GM08714 (cell line): ENCODE measurements around the gene SDCCAG8.

Experiments
- H3K4me3 ChIP-seq: fragments of 200-500 bp; sonication (Bioruptor generic); 2 replicates; pipeline ENCODE4 v1.5.1; 2014; ENCODE audit warnings: mild to moderate bottlenecking, low read length, inconsistent platforms
- ZNF274 ChIP-seq: IDR thresholded peaks from 2 replicates; pipeline ENCODE4 v1.6.1; 2012; ENCODE audit warnings: mild to moderate bottlenecking, low read depth, low read length

Gene SDCCAG8

DNA sequence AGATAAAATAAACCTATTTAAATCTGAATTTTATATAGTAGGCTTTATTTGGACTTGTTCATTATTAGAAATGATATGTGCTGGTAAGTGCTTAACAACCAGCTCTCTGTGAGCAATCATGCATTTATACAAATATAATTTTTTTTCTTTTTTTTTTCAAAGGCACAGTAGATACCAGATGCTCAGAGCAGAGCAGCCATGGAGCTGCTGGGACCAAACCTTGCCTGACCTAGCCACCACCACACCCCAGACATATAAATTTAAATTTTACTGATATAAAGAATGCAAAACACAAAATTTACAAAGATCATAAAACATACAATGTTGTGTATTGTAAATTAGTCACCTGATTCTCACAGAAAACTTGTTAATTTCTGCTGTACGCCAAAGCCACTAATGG, 290.6 kb downstream of the SDCCAG8 start:
- no peak overlapping the region for H3K4me3 ChIP-seq
- no peak for TF ChIP-seq ZNF274

DNA sequence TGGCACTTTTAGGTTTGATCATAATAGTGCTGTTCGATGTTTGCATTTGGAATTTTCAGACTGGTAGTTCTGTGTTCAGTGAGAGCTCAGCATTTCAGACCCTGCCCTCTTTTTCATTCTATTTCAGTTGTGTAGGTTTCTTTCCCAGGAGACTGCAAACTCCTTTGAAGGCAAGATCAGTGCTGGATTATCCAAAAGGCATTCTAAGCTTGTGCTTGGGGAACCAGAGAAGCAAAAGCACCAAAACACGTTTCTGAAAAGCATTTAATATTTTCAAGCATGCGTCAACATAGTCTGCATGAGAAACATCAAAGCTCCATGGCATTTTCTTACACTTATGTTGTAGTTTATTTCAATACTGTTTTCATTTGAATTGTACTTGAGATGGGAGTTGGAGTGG, 292.1 kb downstream of the SDCCAG8 start:
- TF ChIP-seq ZNF274 = no peak
- H3K4me3 ChIP-seq = no peak overlapping the region

DNA sequence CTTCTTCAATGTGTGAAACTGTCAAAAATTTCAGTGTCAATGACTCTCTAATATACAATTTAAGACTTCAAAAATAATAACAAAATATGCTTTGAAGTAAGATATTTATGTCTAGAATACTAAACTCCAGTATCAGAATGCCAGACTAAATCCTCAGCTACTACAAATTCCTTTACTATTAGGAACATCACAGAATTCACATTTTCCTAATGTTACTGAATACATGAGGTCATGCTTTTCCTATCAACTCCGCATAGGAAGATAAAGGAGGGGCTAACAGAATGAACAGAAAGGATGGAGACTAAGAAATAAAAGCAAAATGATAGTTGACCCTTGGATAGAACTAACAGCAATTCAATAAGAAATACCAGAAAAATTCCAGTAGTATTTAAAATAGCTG, 292.7 kb downstream of the SDCCAG8 start:
- no peak for TF ChIP-seq ZNF274

DNA sequence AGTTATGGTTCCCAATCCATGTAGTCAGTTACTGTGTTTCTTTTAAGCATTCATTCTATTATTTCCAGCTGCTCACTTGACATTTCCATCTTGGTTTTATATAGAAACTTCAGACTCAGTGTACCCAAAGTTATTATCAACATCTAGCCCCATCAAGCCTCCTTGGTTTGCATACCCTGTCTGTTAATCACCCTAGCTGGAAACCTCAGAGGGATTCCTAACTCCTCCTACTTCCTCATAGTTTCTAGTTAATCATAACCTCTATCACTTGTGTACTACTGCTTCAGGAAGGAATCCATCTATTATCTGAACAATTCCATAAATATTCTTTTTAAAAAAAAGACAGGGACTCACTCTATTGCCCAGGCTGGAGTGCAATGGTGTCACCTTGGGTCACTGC, 293.3 kb downstream of the SDCCAG8 start:
- no peak for TF ChIP-seq ZNF274
- H3K4me3 ChIP-seq = no peak overlapping the region

More for the DNA sequence above, 292.7 kb downstream of the SDCCAG8 start:
- H3K4me3 ChIP-seq = no peak overlapping the region
